Memory B cell (primary cell): Measurements from ENCODE around the gene SCN8A.
A peak's percentile ranks its signal among the peaks of the same experiment; 100 is the strongest.
"Not testable (repeated sequence)": the region's sequence is repeated elsewhere in the genome, so short reads cannot be mapped to it uniquely, and the experiment has no call there.

Source experiments
- ATAC-seq: fragments of 150-1000 bp; cut with Tn5 transposase; 2 replicates; pipeline ENCODE4 v1.10.0; 2021; ENCODE audit warnings: low read depth, mild to moderate bottlenecking, moderate library complexity
- DNase-seq, 2 donors: peaks; one replicate each; pipeline ENCODE4 v3.0.0; 2022; ENCODE audit warnings: low spot score in 2 of 2
- H3K27ac Mint-ChIP-seq: one replicate; pipeline ENCODE4 v1.8.0; 2022; ENCODE audit warnings: mild to moderate bottlenecking, moderate library complexity, mixed read lengths
- H3K27me3 Mint-ChIP-seq: one replicate; pipeline ENCODE4 v1.8.0; 2022; ENCODE audit warnings: mixed read lengths
- H3K36me3 Mint-ChIP-seq: one replicate; pipeline ENCODE4 v1.8.0; 2022; ENCODE audit warnings: mild to moderate bottlenecking, mixed read lengths
- H3K4me1 Mint-ChIP-seq: one replicate; pipeline ENCODE4 v1.8.0; 2022; ENCODE audit warnings: mixed read lengths
- H3K4me3 Mint-ChIP-seq: one replicate; pipeline ENCODE4 v1.8.0; 2022; ENCODE audit warnings: mild to moderate bottlenecking, moderate library complexity, mixed read lengths
- H3K9me3 Mint-ChIP-seq: one replicate; pipeline ENCODE4 v1.8.0; 2022; ENCODE audit warnings: mixed read lengths

The SCN8A gene

GRCh38 chr12:51591016-51591901 lies at the start of gene SCN8A:
SCN8A (plus strand) TSS chr12:51591233; CDS start chr12:51662818, 71,585 bp downstream.
- ATAC-seq = peak; percentile 59
- peak within 1 kb of the TSS; percentile 45 for H3K27ac Mint-ChIP-seq
- H3K27me3 Mint-ChIP-seq = peaks cover 32% of the 10 kb centered on the region
- no peaks in the 10 kb centered on the region for H3K36me3 Mint-ChIP-seq
- H3K9me3 Mint-ChIP-seq = no peaks in the 10 kb centered on the region
- peak within 1 kb of the TSS; percentile 85 for H3K4me3 Mint-ChIP-seq
- DNase-seq = peak in 1 of 2 donors; percentile 27
- H3K4me1 Mint-ChIP-seq = peaks cover 22% of the 10 kb centered on the region

- Mint-ChIP-seq H3K9me3 (peaks cover 3% of the 10 kb centered on the region), H3K36me3 (peaks cover 4% of the 10 kb centered on the region), H3K27ac (no peak overlapping the region), H3K27me3 (peaks cover 21% of the 10 kb centered on the region), H3K4me3 (no peak overlapping the region), H3K4me1 (peaks cover 14% of the 10 kb centered on the region)
- DNase-seq (no peak), ATAC-seq (no peak)
These were observed 44.9 kb upstream of the SCN8A start for GRCh38 chr12:51546097-51546496.

- no peak overlapping the region for H3K27ac Mint-ChIP-seq
- DNase-seq = no peak
- H3K27me3 Mint-ChIP-seq = peaks cover 23% of the 10 kb centered on the region
- peak; percentile 62 for ATAC-seq
- H3K9me3 Mint-ChIP-seq = peaks cover 3% of the 10 kb centered on the region
- peaks cover 14% of the 10 kb centered on the region for H3K4me1 Mint-ChIP-seq
- no peak overlapping the region for H3K4me3 Mint-ChIP-seq
- H3K36me3 Mint-ChIP-seq = peaks cover 4% of the 10 kb centered on the region
These were observed 43.4 kb upstream of the SCN8A start for GRCh38 chr12:51547606-51548005.

- H3K27me3 Mint-ChIP-seq = peaks cover 23% of the 10 kb centered on the region
- peaks cover 14% of the 10 kb centered on the region for H3K4me1 Mint-ChIP-seq
- H3K36me3 Mint-ChIP-seq = peaks cover 4% of the 10 kb centered on the region
- H3K4me3 Mint-ChIP-seq = no peak overlapping the region
- H3K27ac Mint-ChIP-seq = no peak overlapping the region
- ATAC-seq = no peak
- H3K9me3 Mint-ChIP-seq = peaks cover 3% of the 10 kb centered on the region
- DNase-seq = no peak
These were observed 42.8 kb upstream of the SCN8A start for GRCh38 chr12:51548241-51548640.

- Mint-ChIP-seq H3K4me1 (peaks cover 14% of the 10 kb centered on the region), H3K9me3 (no peaks in the 10 kb centered on the region), H3K27ac (no peak overlapping the region), H3K4me3 (no peak overlapping the region), H3K36me3 (no peaks in the 10 kb centered on the region), H3K27me3 (peaks cover 19% of the 10 kb centered on the region)
- ATAC-seq (no peak), DNase-seq (no peak)
These were observed 41.4 kb upstream of the SCN8A start for GRCh38 chr12:51549637-51550036.

- ATAC-seq, DNase-seq, H3K9me3 Mint-ChIP-seq, H3K27ac Mint-ChIP-seq, H3K27me3 Mint-ChIP-seq, H3K36me3 Mint-ChIP-seq, H3K4me3 Mint-ChIP-seq, H3K4me1 Mint-ChIP-seq: not testable (repeated sequence)
These were observed 22.6 kb upstream of the SCN8A start for GRCh38 chr12:51568271-51569032.

GRCh38 chr12:51579321-51579850 lies 11.6 kb upstream of the SCN8A start:
- H3K4me1 Mint-ChIP-seq = no peaks in the 10 kb centered on the region
- H3K27ac Mint-ChIP-seq = no peak overlapping the region
- no peak for DNase-seq
- no peak for ATAC-seq
- peaks cover 3% of the 10 kb centered on the region for H3K36me3 Mint-ChIP-seq
- H3K9me3 Mint-ChIP-seq = peaks cover 4% of the 10 kb centered on the region
- H3K27me3 Mint-ChIP-seq = peaks cover 26% of the 10 kb centered on the region
- H3K4me3 Mint-ChIP-seq = no peak overlapping the region

- H3K27me3 Mint-ChIP-seq = peaks cover 33% of the 10 kb centered on the region
- H3K9me3 Mint-ChIP-seq = no peaks in the 10 kb centered on the region
- ATAC-seq = no peak
- H3K36me3 Mint-ChIP-seq = no peaks in the 10 kb centered on the region
- peaks cover 22% of the 10 kb centered on the region for H3K4me1 Mint-ChIP-seq
- DNase-seq = no peak
- H3K27ac Mint-ChIP-seq = no peak overlapping the region
- H3K4me3 Mint-ChIP-seq = no peak overlapping the region
These were observed 2.0 kb upstream of the SCN8A start for GRCh38 chr12:51589060-51589459.

- DNase-seq (no peak), ATAC-seq (no peak)
- Mint-ChIP-seq H3K36me3 (no peaks in the 10 kb centered on the region), H3K4me1 (peaks cover 22% of the 10 kb centered on the region), H3K27me3 (peaks cover 33% of the 10 kb centered on the region), H3K9me3 (no peaks in the 10 kb centered on the region), H3K27ac (peak overlapping the region; percentile 45), H3K4me3 (peak overlapping the region; percentile 85)
These were observed 1.4 kb upstream of the SCN8A start for GRCh38 chr12:51589557-51590176.

GRCh38 chr12:51590347-51591015 lies 552 bp upstream of the SCN8A start:
- Mint-ChIP-seq H3K9me3 (no peaks in the 10 kb centered on the region), H3K4me3 (peak overlapping the region; percentile 85), H3K4me1 (peaks cover 22% of the 10 kb centered on the region), H3K27ac (peak overlapping the region; percentile 45), H3K27me3 (peaks cover 33% of the 10 kb centered on the region), H3K36me3 (no peaks in the 10 kb centered on the region)
- DNase-seq = peak; percentile 67 to 68
- peak; percentile 90 for ATAC-seq

GRCh38 chr12:51592034-51592705 lies 1.1 kb downstream of the SCN8A start:
- DNase-seq = no peak

GRCh38 chr12:51593021-51593420 lies 2.0 kb downstream of the SCN8A start:
- DNase-seq (no peak), ATAC-seq (no peak)
- Mint-ChIP-seq H3K9me3 (no peaks in the 10 kb centered on the region), H3K27me3 (peaks cover 33% of the 10 kb centered on the region), H3K36me3 (no peaks in the 10 kb centered on the region), H3K4me1 (peaks cover 22% of the 10 kb centered on the region), H3K4me3 (no peak overlapping the region), H3K27ac (no peak overlapping the region)

More at GRCh38 chr12:51592034-51592705, 1.1 kb downstream of the SCN8A start:
- H3K4me1 Mint-ChIP-seq = peaks cover 22% of the 10 kb centered on the region
- peak overlapping the region; percentile 85 for H3K4me3 Mint-ChIP-seq
- no peaks in the 10 kb centered on the region for H3K9me3 Mint-ChIP-seq
- H3K27me3 Mint-ChIP-seq = peaks cover 33% of the 10 kb centered on the region
- no peaks in the 10 kb centered on the region for H3K36me3 Mint-ChIP-seq
- ATAC-seq = no peak
- H3K27ac Mint-ChIP-seq = no peak overlapping the region

GRCh38 chr12:51593539-51593938 lies 2.5 kb downstream of the SCN8A start:
- no peak for DNase-seq

More at GRCh38 chr12:51593539-51593938, 2.5 kb downstream of the SCN8A start:
- Mint-ChIP-seq H3K4me3 (no peak overlapping the region), H3K27ac (no peak overlapping the region), H3K4me1 (peaks cover 22% of the 10 kb centered on the region), H3K36me3 (no peaks in the 10 kb centered on the region), H3K9me3 (no peaks in the 10 kb centered on the region), H3K27me3 (peaks cover 32% of the 10 kb centered on the region)
- no peak for ATAC-seq
